Measurements from ENCODE around the gene ZDHHC4. TPM values are rescaled to one million over a fixed set of nuclear protein-coding genes. Genes with fewer than 3 reads are reported as not detected.

ZDHHC4 gene
- total and polyA plus RNA-seq, 2 donors (not counting 3 experiments of a cell fraction or from before 2014, with no cell fraction given), result 29.9 to 122 TPM

GRCh38 chr7:6623589-6624245 lies 46.5 kb downstream of the ZDHHC4 start:
- CTCF ChIA-PET, result interaction anchor here (0.9 kb wide), 1 partner anchor 34 kb away, joined by 4 read pairs; the partner anchor contains the start of gene INTS15
- intact Hi-C loops (cut with micrococcal nuclease), result no loop called here
- FAIRE-seq, result no peak

GRCh38 chr7:6624246-6624611 lies 47.0 kb downstream of the ZDHHC4 start:
- BruUV-seq (replicated peaks), result no TSS peak
- Histone ChIP-seq H3K4me1 (ENCODE audit: control insufficient read depth, extremely low read depth, insufficient read depth, low read length) (no peaks in the 10 kb centered on the region), H4K20me1 (replicated peaks; ENCODE audit: control insufficient read depth, extremely low read depth, insufficient read depth, low read length) (no peaks in the 10 kb centered on the region), H2AFZ (ENCODE audit: low read depth, low read length) (no peak overlapping the region), H3K27ac (ENCODE audit: insufficient read depth, low read depth, low read length) (no peak overlapping the region), H3K4me2 (ENCODE audit: insufficient read depth, low read length) (no peak overlapping the region), H3K36me3 (ENCODE audit: control insufficient read depth in 2 of 2, extremely low read depth in 1 of 2, insufficient read depth in 2 of 2, low read length in 2 of 2) (no peaks in the 10 kb centered on the region), H3K4me3 (replicated peaks in 1 of 3; ENCODE audit: insufficient read depth in 1 of 3, low read depth in 1 of 3, low read length in 3 of 3) (no peak overlapping the region), H3K27me3 (ENCODE audit: control insufficient read depth in 2 of 2, insufficient read depth in 2 of 2, low read length in 2 of 2) (no peaks in the 10 kb centered on the region), H3K9ac (replicated peaks; ENCODE audit: extremely low read depth, insufficient read depth, low read length) (no peak overlapping the region), H3K9me1 (replicated peaks; ENCODE audit: control insufficient read depth, extremely low read depth, insufficient read depth, low read length) (no peaks in the 10 kb centered on the region), H3K9me3 (replicated peaks; ENCODE audit: control insufficient read depth, insufficient read depth, low read length) (no peaks in the 10 kb centered on the region), H3K79me2 (ENCODE audit: control insufficient read depth, insufficient read depth, low read length) (no peaks in the 10 kb centered on the region)
- dilution Hi-C loops (cut with MboI; ENCODE audit: extremely low pct_ligation_motif_present, low sequenced_read_pairs), result no loop called here
- DNase-seq (ENCODE audit: low read depth, low spot score) (no peak), FAIRE-seq (no peak)
- intact Hi-C loops (cut with micrococcal nuclease), result no loop called here
- ChIA-PET POLR2A (no interaction called here), CTCF (interaction anchor here (0.9 kb wide), 1 partner anchor 34 kb away, joined by 4 read pairs; the partner anchor contains the start of gene INTS15)
- no peak for TF ChIP-seq JUN (IDR thresholded peaks at IDR 0.05; ENCODE audit: borderline replicate concordance, insufficient read depth, insufficient read length, low read depth)
- no peak for TF ChIP-seq MYC (IDR thresholded peaks at IDR 0.05; ENCODE audit: low read depth, low read length)
- no peak for TF ChIP-seq POLR2AphosphoS5 (IDR thresholded peaks at IDR 0.05; ENCODE audit: insufficient read depth, low read depth, low read length)
- TF ChIP-seq POLR2A (IDR thresholded peaks at IDR 0.05; ENCODE audit: low read depth, low read length), result no peak
- no peak for TF ChIP-seq EZH2 (IDR thresholded peaks at IDR 0.05; ENCODE audit: borderline replicate concordance, low read depth, low read length, severe bottlenecking)
- no peak for TF ChIP-seq FOS (IDR thresholded peaks at IDR 0.05; ENCODE audit: borderline replicate concordance, insufficient read depth, low read length)
- no peak for TF ChIP-seq MAX (IDR thresholded peaks at IDR 0.05; ENCODE audit: insufficient read depth, insufficient read length)
- no peak for TF ChIP-seq GATA2 (IDR thresholded peaks at IDR 0.05; ENCODE audit: insufficient read depth, insufficient read length, low read depth, low read length)
- no peak for TF ChIP-seq CTCF (IDR thresholded peaks at IDR 0.05; ENCODE audit: extremely low read depth in 1 of 2, insufficient read depth in 1 of 2, low read depth in 1 of 2, low read length in 2 of 2)

More at GRCh38 chr7:6623589-6624245, 46.5 kb downstream of the ZDHHC4 start:
- POLR2A ChIA-PET, result no interaction called here
- BruUV-seq (replicated peaks), result no TSS peak
- Histone ChIP-seq H3K79me2 (ENCODE audit: control insufficient read depth, insufficient read depth, low read length) (no peaks in the 10 kb centered on the region), H3K36me3 (ENCODE audit: control insufficient read depth in 2 of 2, extremely low read depth in 1 of 2, insufficient read depth in 2 of 2, low read length in 2 of 2) (no peaks in the 10 kb centered on the region), H3K9me1 (replicated peaks; ENCODE audit: control insufficient read depth, extremely low read depth, insufficient read depth, low read length) (no peaks in the 10 kb centered on the region), H3K27me3 (ENCODE audit: control insufficient read depth in 2 of 2, insufficient read depth in 2 of 2, low read length in 2 of 2) (no peaks in the 10 kb centered on the region), H3K4me1 (ENCODE audit: control insufficient read depth, extremely low read depth, insufficient read depth, low read length) (no peaks in the 10 kb centered on the region), H2AFZ (ENCODE audit: low read depth, low read length) (no peak overlapping the region), H3K27ac (ENCODE audit: insufficient read depth, low read depth, low read length) (no peak overlapping the region), H4K20me1 (replicated peaks; ENCODE audit: control insufficient read depth, extremely low read depth, insufficient read depth, low read length) (no peaks in the 10 kb centered on the region), H3K9ac (replicated peaks; ENCODE audit: extremely low read depth, insufficient read depth, low read length) (no peak overlapping the region), H3K4me3 (replicated peaks in 1 of 3; ENCODE audit: insufficient read depth in 1 of 3, low read depth in 1 of 3, low read length in 3 of 3) (no peak overlapping the region), H3K4me2 (ENCODE audit: insufficient read depth, low read length) (no peak overlapping the region), H3K9me3 (replicated peaks; ENCODE audit: control insufficient read depth, insufficient read depth, low read length) (no peaks in the 10 kb centered on the region)
- no peak for DNase-seq (ENCODE audit: low read depth, low spot score)
- dilution Hi-C loops (cut with MboI; ENCODE audit: extremely low pct_ligation_motif_present, low sequenced_read_pairs), result no loop called here
- TF ChIP-seq MYC (IDR thresholded peaks at IDR 0.05; ENCODE audit: low read depth, low read length) (no peak), FOS (IDR thresholded peaks at IDR 0.05; ENCODE audit: borderline replicate concordance, insufficient read depth, low read length) (no peak)

All from endothelial cell of umbilical vein (primary cell).